IMR-90 (cell line): ENCODE measurements around the gene SEH1L. TPM values are rescaled to one million over a fixed set of nuclear protein-coding genes. Genes with fewer than 3 reads are reported as not detected.

Experiments used
- ATAC-seq: fragments of 200-7000 bp; cut with Tn5 transposase; 2 replicates; pipeline ENCODE4 v1.9.1; 2020; ENCODE audit warnings: low read depth, mild to moderate bottlenecking, moderate library complexity
- BruUV-seq: library from RNA; stranded (reverse); fragments of 400-500 nt; replicated peaks from 2 replicates; lab custom pipeline; 2021; lab: Mats Ljungman, UMichigan
- CTCF ChIA-PET: fragments of 300-600 bp; formaldehyde crosslinking; extraction: SDS; loops from one replicate; lab custom pipeline; 2021; ENCODE audit warnings: antibody characterized with exemption; lab: Yijun Ruan, JAX
- POLR2A ChIA-PET: fragments of 300-600 bp; sonication (Branson Sonifier 250); formaldehyde crosslinking; loops from one replicate; lab custom pipeline; 2022; ENCODE audit warnings: antibody characterized with exemption; ENCODE audit not compliant: unreplicated experiment; lab: Charles Lee
- DNase-seq: peaks from one replicate; pipeline ENCODE4 v3.0.0; 2013
- H2AFZ ChIP-seq: replicated peaks from 2 replicates; pipeline ENCODE3; 2013; ENCODE audit warnings: low read length, mild to moderate bottlenecking; ENCODE audit not compliant: poor library complexity
- H2AK5ac ChIP-seq: 2 replicates; pipeline ENCODE4 v1.6.1; 2013; ENCODE audit warnings: low read depth, low read length, inconsistent platforms
- H2AK9ac ChIP-seq: replicated peaks from 2 replicates; pipeline ENCODE3; 2013; ENCODE audit warnings: mild to moderate bottlenecking, low read depth, low read length, moderate library complexity; ENCODE audit not compliant: poor library complexity
- H2BK120ac ChIP-seq: 2 replicates; pipeline ENCODE4 v1.6.1; 2013; ENCODE audit warnings: low read depth, low read length, inconsistent platforms
- H2BK15ac ChIP-seq: 3 replicates; pipeline ENCODE4 v1.6.1; 2013; ENCODE audit warnings: low read depth, low read length, inconsistent platforms
- H2BK20ac ChIP-seq: 2 replicates; pipeline ENCODE4 v1.6.1; 2013; ENCODE audit warnings: low read depth, mild to moderate bottlenecking, inconsistent platforms, low read length, moderate library complexity
- H2BK5ac ChIP-seq: 2 replicates; pipeline ENCODE4 v1.6.1; 2013; ENCODE audit warnings: mild to moderate bottlenecking, low read depth, low read length, inconsistent platforms; ENCODE audit not compliant: poor library complexity, severe bottlenecking
- H3K14ac ChIP-seq: replicated peaks from 2 replicates; pipeline ENCODE4 v1.6.1; 2013; ENCODE audit warnings: low read depth, low read length, inconsistent platforms
- H3K18ac ChIP-seq: 2 replicates; pipeline ENCODE4 v1.6.1; 2013; ENCODE audit warnings: low read depth, low read length, control low read depth
- H3K23ac ChIP-seq: 2 replicates; pipeline ENCODE4 v1.6.1; 2013; ENCODE audit warnings: low read depth, low read length, inconsistent platforms
- H3K27ac ChIP-seq: 2 replicates; pipeline ENCODE4 v1.5.1; 2013; ENCODE audit warnings: mild to moderate bottlenecking, control low read depth, low read length; ENCODE audit not compliant: insufficient read depth
- H3K27me3 ChIP-seq: 2 replicates; pipeline ENCODE4 v1.6.1; 2013; ENCODE audit warnings: low read length; ENCODE audit not compliant: control insufficient read depth, insufficient read depth
- H3K36me3 ChIP-seq: 2 replicates; pipeline ENCODE4 v1.6.1; 2013; ENCODE audit warnings: low read length, mixed read lengths; ENCODE audit not compliant: control insufficient read depth, insufficient read depth
- H3K4ac ChIP-seq: 2 replicates; pipeline ENCODE4 v1.6.1; 2013; ENCODE audit warnings: low read depth, low read length, inconsistent platforms
- H3K4me1 ChIP-seq: 2 replicates; pipeline ENCODE4 v1.6.1; 2013; ENCODE audit warnings: low read length, mixed read lengths; ENCODE audit not compliant: control insufficient read depth, insufficient read depth
- H3K4me2 ChIP-seq: 2 replicates; pipeline ENCODE4 v1.6.1; 2013; ENCODE audit warnings: low read depth, mild to moderate bottlenecking, control low read depth, low read length, moderate library complexity
- H3K4me3 ChIP-seq: 2 replicates; pipeline ENCODE4 v1.5.1; 2013; ENCODE audit warnings: low read depth, mild to moderate bottlenecking, control low read depth, low read length, moderate library complexity; ENCODE audit not compliant: insufficient read depth
- H3K56ac ChIP-seq: 2 replicates; pipeline ENCODE4 v1.6.1; 2013; ENCODE audit warnings: low read length, inconsistent platforms; ENCODE audit not compliant: insufficient read depth; ENCODE audit errors: extremely low read depth
- H3K79me1 ChIP-seq, 2 experiments: 2 replicates each; pipeline ENCODE4 v1.6.1; 2013; ENCODE audit warnings: low read length in 2 of 2, inconsistent platforms in 1 of 2, low read depth in 1 of 2
- H3K9ac ChIP-seq: 2 replicates; pipeline ENCODE4 v1.6.1; 2013; ENCODE audit warnings: low read depth, low read length, control low read depth
- H3K9me1 ChIP-seq: 2 replicates; pipeline ENCODE4 v1.6.1; 2013; ENCODE audit warnings: low read length, inconsistent platforms; ENCODE audit not compliant: insufficient read depth
- H3K9me3 ChIP-seq: 2 replicates; pipeline ENCODE4 v1.6.1; 2013; ENCODE audit warnings: low read length; ENCODE audit not compliant: control insufficient read depth, insufficient read depth
- H4K20me1 ChIP-seq: 2 replicates; pipeline ENCODE4 v1.6.1; 2013; ENCODE audit warnings: low read length, inconsistent platforms; ENCODE audit not compliant: insufficient read depth
- H4K5ac ChIP-seq: 2 replicates; pipeline ENCODE4 v1.6.1; 2013; ENCODE audit warnings: mild to moderate bottlenecking, low read depth, low read length, control low read depth
- H4K8ac ChIP-seq, 2 experiments: 2 replicates each; pipeline ENCODE4 v1.6.1; 2013; ENCODE audit warnings: low read depth in 2 of 2, low read length in 2 of 2, control low read depth in 1 of 2, inconsistent platforms in 1 of 2
- H4K91ac ChIP-seq: 2 replicates; pipeline ENCODE4 v1.6.1; 2013; ENCODE audit warnings: low read depth, low read length, inconsistent platforms; ENCODE audit not compliant: insufficient read depth
- BHLHE40 ChIP-seq: fragments of 150-350 bp; IDR thresholded peaks from 2 replicates; pipeline ENCODE4 v1.6.1; 2016; ENCODE audit warnings: mild to moderate bottlenecking, low read depth, low read length
- CEBPB ChIP-seq: IDR thresholded peaks from 2 replicates; pipeline ENCODE4 v1.6.1; 2012; ENCODE audit warnings: low read depth, low read length, improper control_type of control experiment
- CHD1 ChIP-seq: IDR thresholded peaks from 2 replicates; pipeline ENCODE4 v1.6.1; 2012; ENCODE audit warnings: low read depth, low read length, improper control_type of control experiment
- FOS ChIP-seq: fragments of 150-350 bp; IDR thresholded peaks from 2 replicates; pipeline ENCODE4 v1.6.1; 2016; ENCODE audit warnings: low read depth, low read length
- MAZ ChIP-seq: IDR thresholded peaks from 2 replicates; pipeline ENCODE4 v1.6.1; 2012; ENCODE audit warnings: low read depth, mild to moderate bottlenecking, low read length, improper control_type of control experiment, moderate library complexity, borderline replicate concordance
- POLR2A ChIP-seq: IDR thresholded peaks from 2 replicates; pipeline ENCODE4 v1.6.1; 2012; ENCODE audit warnings: mild to moderate bottlenecking, low read depth, low read length
- RAD21 ChIP-seq: IDR thresholded peaks from 2 replicates; pipeline ENCODE4 v1.6.1; 2012; ENCODE audit warnings: low read length, improper control_type of control experiment
- RCOR1 ChIP-seq: IDR thresholded peaks from 2 replicates; pipeline ENCODE4 v1.6.1; 2012; ENCODE audit warnings: mild to moderate bottlenecking, low read length, improper control_type of control experiment; ENCODE audit not compliant: insufficient replicate concordance
- WGBS, 2 experiments: methylation state at CpG; one replicate each; pipeline versions ENCODE4 v1.1.5 to v1.1.7; 2013; ENCODE audit warnings: missing lambda C conversion rate in 2 of 2; ENCODE audit not compliant: insufficient read length in 1 of 2; ENCODE audit errors: extremely low coverage in 2 of 2; 5-methylcytosine and 5-hydroxymethylcytosine counted together
- dilution Hi-C: fragments of 300-500 bp; cut with HindIII; formaldehyde crosslinking; loops from one replicate; pipeline ENCODE4 v1.14.3; 2018; ENCODE audit warnings: low sequenced_read_pairs; ENCODE audit not compliant: unreplicated experiment
- in situ Hi-C: fragments of 300-500 bp; cut with MboI; formaldehyde crosslinking; loops from 3 replicates; pipeline ENCODE4 v1.14.3; 2019; ENCODE audit warnings: low sequenced_read_pairs, inconsistent platforms, mixed read lengths
- intact Hi-C: fragments of 100-400 bp; cut with micrococcal nuclease; formaldehyde crosslinking; loops from 2 replicates; pipeline ENCODE4 v1.10.0; 2022
- polyA plus RNA-seq, 3 experiments: library from polyadenylated mRNA; depleted of rRNA; stranded (reverse); fragments of >200 nt; gene quantifications; 2 replicates each; pipeline ENCODE4 v1.2.3, GENCODE V29; 2012; ENCODE audit warnings: low replicate concordance in 1 of 3
- total RNA-seq: library from RNA; depleted of rRNA; stranded (reverse); fragments of >200 nt; gene quantifications from 2 replicates; pipeline ENCODE4 v1.2.3, GENCODE V29; 2012
- TF ChIP-seq, protein P1 (sequence below): conservative IDR thresholded peaks from 2 replicates; pipeline ENCODE4 v1.5.1; 2012; ENCODE audit warnings: mild to moderate bottlenecking, low read depth, low read length, improper control_type of control experiment

The SEH1L gene
- total and polyA plus RNA-seq, 2 of the 4 experiments (the other 2 are of a cell fraction), result 27.6 to 45.5 TPM

- no peak overlapping the region for H3K9ac ChIP-seq
Measured at GRCh38 chr18:12906119-12906518, 41.7 kb upstream of the SEH1L start.

More at GRCh38 chr18:12906119-12906518, 41.7 kb upstream of the SEH1L start:
- ChIA-PET CTCF (no interaction called here), POLR2A (no interaction called here)
- Histone ChIP-seq H2AK5ac (no peak overlapping the region), H4K20me1 (peaks cover 4% of the 10 kb centered on the region; the same call in 1 of the 2 replicates), H2BK5ac (no peak overlapping the region), H2BK120ac (no peak overlapping the region; the same call in 1 of the 2 replicates), H3K18ac (no peak overlapping the region), H3K79me1 (no peaks in the 10 kb centered on the region), H3K4ac (no peak overlapping the region), H3K4me3 (no peak overlapping the region), H3K4me1 (peaks cover 11% of the 10 kb centered on the region), H3K27ac (no peak overlapping the region), H3K36me3 (no peaks in the 10 kb centered on the region), H4K91ac (no peak overlapping the region), H3K9me1 (peaks cover 11% of the 10 kb centered on the region; the same call in 1 of the 2 replicates), H4K5ac (no peak overlapping the region), H4K8ac (no peak overlapping the region), H3K14ac (no peak overlapping the region), H3K56ac (no peak overlapping the region), H3K23ac (no peak overlapping the region), H2AFZ (no peak overlapping the region), H2AK9ac (no peak overlapping the region), H2BK20ac (peak overlapping the region; percentile 45; the same call in 1 of the 2 replicates), H2BK15ac (no peak overlapping the region), H3K27me3 (no peaks in the 10 kb centered on the region), H3K9me3 (no peaks in the 10 kb centered on the region), H3K4me2 (no peak overlapping the region)
- BruUV-seq, result no TSS peak
- DNase-seq (no peak), ATAC-seq (no peak)
- intact Hi-C loops (no loop called here), dilution Hi-C loops (no loop called here), in situ Hi-C loops (no loop called here)
- WGBS, 2 experiments, result 83% methylated on average over 3 of the region's 4 CpGs; no CpG with 5 or more reads in 1 of the 2 experiments
- TF ChIP-seq, protein P1, sequence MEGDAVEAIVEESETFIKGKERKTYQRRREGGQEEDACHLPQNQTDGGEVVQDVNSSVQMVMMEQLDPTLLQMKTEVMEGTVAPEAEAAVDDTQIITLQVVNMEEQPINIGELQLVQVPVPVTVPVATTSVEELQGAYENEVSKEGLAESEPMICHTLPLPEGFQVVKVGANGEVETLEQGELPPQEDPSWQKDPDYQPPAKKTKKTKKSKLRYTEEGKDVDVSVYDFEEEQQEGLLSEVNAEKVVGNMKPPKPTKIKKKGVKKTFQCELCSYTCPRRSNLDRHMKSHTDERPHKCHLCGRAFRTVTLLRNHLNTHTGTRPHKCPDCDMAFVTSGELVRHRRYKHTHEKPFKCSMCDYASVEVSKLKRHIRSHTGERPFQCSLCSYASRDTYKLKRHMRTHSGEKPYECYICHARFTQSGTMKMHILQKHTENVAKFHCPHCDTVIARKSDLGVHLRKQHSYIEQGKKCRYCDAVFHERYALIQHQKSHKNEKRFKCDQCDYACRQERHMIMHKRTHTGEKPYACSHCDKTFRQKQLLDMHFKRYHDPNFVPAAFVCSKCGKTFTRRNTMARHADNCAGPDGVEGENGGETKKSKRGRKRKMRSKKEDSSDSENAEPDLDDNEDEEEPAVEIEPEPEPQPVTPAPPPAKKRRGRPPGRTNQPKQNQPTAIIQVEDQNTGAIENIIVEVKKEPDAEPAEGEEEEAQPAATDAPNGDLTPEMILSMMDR, result no peak
- no peak for TF ChIP-seq POLR2A
- TF ChIP-seq CHD1, result no peak
- TF ChIP-seq RCOR1, result no peak
- no peak for TF ChIP-seq BHLHE40
- TF ChIP-seq FOS, result no peak
- no peak for TF ChIP-seq RAD21
- TF ChIP-seq CEBPB, result no peak
- no peak for TF ChIP-seq MAZ
